ENCODE measurements around the gene PRDM16. TPM values are rescaled to one million over a fixed set of nuclear protein-coding genes. Genes with fewer than 3 reads are reported as not detected.

Gene PRDM16
- total RNA-seq, 1 donor from 2014 or later = 21.4 TPM

- DNase-seq (ENCODE audit: low spot score) = no peak
- Mint-ChIP-seq H3K27me3 (ENCODE audit: unreplicated experiment) (peaks cover 8% of the 10 kb centered on the region), H3K27ac (ENCODE audit: unreplicated experiment) (no peak overlapping the region), H3K4me3 (ENCODE audit: unreplicated experiment) (no peak overlapping the region), H3K4me1 (ENCODE audit: unreplicated experiment) (peaks cover 8% of the 10 kb centered on the region), H3K9me3 (ENCODE audit: unreplicated experiment) (no peaks in the 10 kb centered on the region), H3K36me3 (ENCODE audit: low read depth, unreplicated experiment) (no peaks in the 10 kb centered on the region)
- TF ChIP-seq CTCF (IDR thresholded peaks at IDR 0.05; ENCODE audit: unreplicated experiment) = no peak
These were observed 282.7 kb downstream of the PRDM16 start for GRCh38 chr1:3351449-3352298.

- Mint-ChIP-seq H3K4me3 (ENCODE audit: unreplicated experiment) (no peak overlapping the region), H3K27ac (ENCODE audit: unreplicated experiment) (peak overlapping the region; percentile 66), H3K36me3 (ENCODE audit: low read depth, unreplicated experiment) (no peaks in the 10 kb centered on the region), H3K4me1 (ENCODE audit: unreplicated experiment) (peaks cover 8% of the 10 kb centered on the region), H3K27me3 (ENCODE audit: unreplicated experiment) (peaks cover 8% of the 10 kb centered on the region), H3K9me3 (ENCODE audit: unreplicated experiment) (no peaks in the 10 kb centered on the region)
- no peak for DNase-seq (ENCODE audit: low spot score)
- TF ChIP-seq CTCF (IDR thresholded peaks at IDR 0.05; ENCODE audit: unreplicated experiment) = no peak
These were observed 283.4 kb downstream of the PRDM16 start for GRCh38 chr1:3352299-3352951.

- peaks cover 8% of the 10 kb centered on the region for H3K27me3 Mint-ChIP-seq (ENCODE audit: unreplicated experiment)
- TF ChIP-seq CTCF (IDR thresholded peaks at IDR 0.05; ENCODE audit: unreplicated experiment) = no peak
- peaks cover 8% of the 10 kb centered on the region for H3K4me1 Mint-ChIP-seq (ENCODE audit: unreplicated experiment)
- no peak overlapping the region for H3K4me3 Mint-ChIP-seq (ENCODE audit: unreplicated experiment)
- no peak for DNase-seq (ENCODE audit: low spot score)
- no peaks in the 10 kb centered on the region for H3K36me3 Mint-ChIP-seq (ENCODE audit: low read depth, unreplicated experiment)
- no peak overlapping the region for H3K27ac Mint-ChIP-seq (ENCODE audit: unreplicated experiment)
- no peaks in the 10 kb centered on the region for H3K9me3 Mint-ChIP-seq (ENCODE audit: unreplicated experiment)
These were observed 283.9 kb downstream of the PRDM16 start for GRCh38 chr1:3352952-3353331.

- H3K27me3 Mint-ChIP-seq (ENCODE audit: unreplicated experiment) = peaks cover 11% of the 10 kb centered on the region
- no peak overlapping the region for H3K4me3 Mint-ChIP-seq (ENCODE audit: unreplicated experiment)
- no peak for TF ChIP-seq CTCF (IDR thresholded peaks at IDR 0.05; ENCODE audit: unreplicated experiment)
- H3K4me1 Mint-ChIP-seq (ENCODE audit: unreplicated experiment) = peaks cover 8% of the 10 kb centered on the region
- no peak overlapping the region for H3K27ac Mint-ChIP-seq (ENCODE audit: unreplicated experiment)
- H3K9me3 Mint-ChIP-seq (ENCODE audit: unreplicated experiment) = no peaks in the 10 kb centered on the region
- no peak for DNase-seq (ENCODE audit: low spot score)
- H3K36me3 Mint-ChIP-seq (ENCODE audit: low read depth, unreplicated experiment) = no peaks in the 10 kb centered on the region
These were observed 284.9 kb downstream of the PRDM16 start for GRCh38 chr1:3353876-3354275.

DNA sequence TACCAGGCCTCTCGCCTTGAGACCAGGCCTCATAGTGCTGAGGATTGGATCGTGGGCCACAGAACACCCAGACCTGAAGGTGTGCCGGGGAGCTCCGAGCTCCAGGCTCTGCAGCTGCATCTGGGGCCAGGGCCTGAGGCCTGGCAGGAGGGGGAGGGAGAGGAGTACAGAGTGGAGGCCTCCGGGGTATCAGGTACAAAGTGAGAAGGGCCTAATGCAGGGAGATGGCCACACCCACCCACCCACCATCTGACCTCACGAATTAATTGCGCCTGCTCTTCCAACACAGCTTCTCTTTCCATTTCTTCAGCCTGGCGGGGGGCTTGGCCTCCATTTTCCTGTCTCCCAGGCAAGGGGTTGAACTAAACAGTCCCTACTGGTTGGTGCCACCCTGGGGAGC, 286.1 kb downstream of the PRDM16 start:
- Mint-ChIP-seq H3K27me3 (ENCODE audit: unreplicated experiment) (peaks cover 17% of the 10 kb centered on the region), H3K27ac (ENCODE audit: unreplicated experiment) (no peak overlapping the region), H3K9me3 (ENCODE audit: unreplicated experiment) (no peaks in the 10 kb centered on the region), H3K36me3 (ENCODE audit: low read depth, unreplicated experiment) (no peaks in the 10 kb centered on the region), H3K4me3 (ENCODE audit: unreplicated experiment) (no peak overlapping the region), H3K4me1 (ENCODE audit: unreplicated experiment) (peaks cover 8% of the 10 kb centered on the region)
- no peak for TF ChIP-seq CTCF (IDR thresholded peaks at IDR 0.05; ENCODE audit: unreplicated experiment)
- DNase-seq (ENCODE audit: low spot score) = no peak
